Vagina (tissue), 2 donors: ENCODE results near the gene STX16. TPM values are rescaled to one million over a fixed set of nuclear protein-coding genes. Genes with fewer than 3 reads are reported as not detected.

Experiments used
- DNase-seq, 2 donors: peaks; one replicate each; pipeline ENCODE4 v3.0.0-alpha.2; 2017; ENCODE audit errors: extremely low spot score in 2 of 2
- H3K27ac ChIP-seq: fragments of 200-600 bp; sonication (generic); one replicate; pipeline ENCODE4 v1.5.1; 2019
- H3K27me3 ChIP-seq: fragments of 200-600 bp; sonication (generic); one replicate; pipeline ENCODE4 v1.5.1; 2019
- H3K36me3 ChIP-seq, 2 donors: fragments of 200-600 bp; sonication (generic); one replicate each; pipeline ENCODE4 v1.5.1; 2017 to 2019
- H3K4me1 ChIP-seq: fragments of 200-600 bp; sonication (generic); one replicate; pipeline ENCODE4 v1.5.1; 2019
- H3K4me3 ChIP-seq, 2 donors: fragments of 200-600 bp; sonication (generic); 1 replicate in 1 of 2; 2 replicates in 1 of 2; pipeline ENCODE4 v1.5.1; 2016 to 2019
- H3K9me3 ChIP-seq: fragments of 200-600 bp; sonication (generic); one replicate; pipeline ENCODE4 v1.5.1; 2019
- POLR2A ChIP-seq, 2 donors: fragments of 450-650 bp; IDR thresholded peaks; one replicate each; pipeline ENCODE4 v1.6.1; 2017; ENCODE audit warnings: antibody characterized with exemption in 2 of 2, mild to moderate bottlenecking in 2 of 2, moderate library complexity in 2 of 2
- POLR2AphosphoS5 ChIP-seq, 2 donors: sonication (generic); formaldehyde crosslinking; IDR thresholded peaks; one replicate each; pipeline ENCODE4 v1.9.0; 2017; ENCODE audit warnings: antibody characterized with exemption in 2 of 2, mild to moderate bottlenecking in 2 of 2, low read depth in 1 of 2; ENCODE audit not compliant: insufficient read depth in 1 of 2
- intact Hi-C: fragments of 100-400 bp; cut with DNase I; formaldehyde crosslinking; loops from one replicate; pipeline ENCODE4 v1.15.1; 2023
- total RNA-seq: library from RNA; depleted of rRNA; stranded (reverse); fragments of >200 nt; gene quantifications from one replicate; pipeline ENCODE4 v1.2.3, GENCODE V29; 2016
- TF ChIP-seq, protein P1 (sequence below), 3 experiments: fragments of 450-650 bp in 2 of 3; fragments of 200-600 bp in 1 of 3; sonication (generic) in 1 of 3; IDR thresholded peaks; one replicate each; pipeline ENCODE4 v1.5.1; 2017 to 2019; ENCODE audit warnings: antibody characterized with exemption in 3 of 3, mild to moderate bottlenecking in 2 of 3, moderate library complexity in 2 of 3

Gene STX16
- total RNA-seq, 1 donor from 2014 or later = 49.4 TPM

GRCh38 chr20:58627212-58628072, 23.6 kb upstream of the STX16 start:
- no peak for DNase-seq

DNA sequence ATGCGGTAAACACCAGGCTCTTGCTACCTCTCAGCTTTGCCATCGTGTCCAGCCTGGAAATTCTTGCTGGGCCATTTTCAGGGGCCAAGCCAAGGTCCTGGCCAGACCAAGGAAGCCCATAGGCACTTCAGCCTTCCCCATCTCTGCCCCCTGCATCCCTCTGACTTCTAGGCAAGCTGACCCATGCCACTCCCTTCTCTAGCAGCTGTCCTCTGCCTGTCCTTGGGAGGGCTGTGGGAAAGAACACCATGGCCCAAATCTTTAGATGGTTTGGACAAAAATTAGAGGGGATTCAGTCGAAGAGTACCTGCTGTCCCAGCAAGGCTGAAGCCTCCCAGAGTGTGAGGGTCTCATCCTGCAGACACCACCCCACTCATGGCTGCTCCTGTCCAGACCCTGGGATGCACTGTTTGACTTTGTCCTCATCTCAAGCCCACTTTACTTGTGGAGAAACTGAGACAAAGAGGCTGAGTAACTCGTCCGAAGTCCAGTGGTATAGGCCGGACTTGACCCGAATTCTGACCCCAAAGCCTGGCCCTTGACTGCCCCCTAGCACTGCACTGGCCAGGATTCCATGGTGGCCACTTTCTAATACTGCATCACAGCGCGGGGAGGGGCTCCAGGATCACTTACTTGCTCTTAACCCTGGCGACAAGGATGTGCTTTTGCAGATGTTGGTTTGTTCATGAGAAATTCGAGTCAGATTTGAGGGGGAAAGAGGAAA, 22.4 kb upstream of the STX16 start:
- Histone ChIP-seq H3K9me3 (no peaks in the 10 kb centered on the region), H3K36me3 (no peaks in the 10 kb centered on the region), H3K27me3 (no peaks in the 10 kb centered on the region), H3K4me3 (no peak overlapping the region), H3K4me1 (peaks cover 10% of the 10 kb centered on the region), H3K27ac (no peak overlapping the region)
- intact Hi-C loops = no loop called here
- DNase-seq = no peak
- TF ChIP-seq POLR2A (IDR thresholded peaks at IDR 0.05) = no peak
- TF ChIP-seq POLR2AphosphoS5 (IDR thresholded peaks at IDR 0.05; ENCODE audit: insufficient read depth in 1 of 2, low read depth in 1 of 2) = no peak
- TF ChIP-seq, protein P1, sequence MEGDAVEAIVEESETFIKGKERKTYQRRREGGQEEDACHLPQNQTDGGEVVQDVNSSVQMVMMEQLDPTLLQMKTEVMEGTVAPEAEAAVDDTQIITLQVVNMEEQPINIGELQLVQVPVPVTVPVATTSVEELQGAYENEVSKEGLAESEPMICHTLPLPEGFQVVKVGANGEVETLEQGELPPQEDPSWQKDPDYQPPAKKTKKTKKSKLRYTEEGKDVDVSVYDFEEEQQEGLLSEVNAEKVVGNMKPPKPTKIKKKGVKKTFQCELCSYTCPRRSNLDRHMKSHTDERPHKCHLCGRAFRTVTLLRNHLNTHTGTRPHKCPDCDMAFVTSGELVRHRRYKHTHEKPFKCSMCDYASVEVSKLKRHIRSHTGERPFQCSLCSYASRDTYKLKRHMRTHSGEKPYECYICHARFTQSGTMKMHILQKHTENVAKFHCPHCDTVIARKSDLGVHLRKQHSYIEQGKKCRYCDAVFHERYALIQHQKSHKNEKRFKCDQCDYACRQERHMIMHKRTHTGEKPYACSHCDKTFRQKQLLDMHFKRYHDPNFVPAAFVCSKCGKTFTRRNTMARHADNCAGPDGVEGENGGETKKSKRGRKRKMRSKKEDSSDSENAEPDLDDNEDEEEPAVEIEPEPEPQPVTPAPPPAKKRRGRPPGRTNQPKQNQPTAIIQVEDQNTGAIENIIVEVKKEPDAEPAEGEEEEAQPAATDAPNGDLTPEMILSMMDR (IDR thresholded peaks at IDR 0.05) = no peak

More at GRCh38 chr20:58627212-58628072, 23.6 kb upstream of the STX16 start:
- intact Hi-C loops = no loop called here
- Histone ChIP-seq H3K4me3 (no peak overlapping the region), H3K4me1 (peaks cover 14% of the 10 kb centered on the region), H3K27me3 (no peaks in the 10 kb centered on the region), H3K9me3 (no peaks in the 10 kb centered on the region), H3K36me3 (no peaks in the 10 kb centered on the region), H3K27ac (no peak overlapping the region)
- TF ChIP-seq POLR2A (IDR thresholded peaks at IDR 0.05) (no peak), POLR2AphosphoS5 (IDR thresholded peaks at IDR 0.05; ENCODE audit: insufficient read depth in 1 of 2, low read depth in 1 of 2) (no peak)
- TF ChIP-seq, protein P1 (IDR thresholded peaks at IDR 0.05) = no peak

DNA sequence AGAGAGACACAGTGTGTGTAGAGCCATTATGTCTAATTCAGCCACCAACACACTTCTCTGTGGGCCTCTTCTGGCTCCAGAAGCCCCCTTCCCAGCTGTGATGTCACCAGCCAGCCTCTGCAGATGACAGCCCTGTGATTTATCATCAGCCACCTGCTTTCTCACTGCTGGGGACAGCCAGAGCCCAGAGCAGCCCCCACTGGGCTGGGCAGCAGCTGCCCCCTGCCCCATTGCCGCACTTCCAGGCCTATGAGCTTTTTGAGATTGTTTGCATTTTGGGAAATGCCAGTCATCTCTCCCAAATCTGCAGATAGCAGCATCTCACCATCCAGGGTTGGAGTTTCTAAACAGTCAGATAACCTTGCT, 21.9 kb upstream of the STX16 start:
- H3K27ac ChIP-seq = no peak overlapping the region
- H3K27me3 ChIP-seq = no peaks in the 10 kb centered on the region
- TF ChIP-seq, protein P1 (IDR thresholded peaks at IDR 0.05) = no peak
- no peak for TF ChIP-seq POLR2A (IDR thresholded peaks at IDR 0.05)
- TF ChIP-seq POLR2AphosphoS5 (IDR thresholded peaks at IDR 0.05; ENCODE audit: insufficient read depth in 1 of 2, low read depth in 1 of 2) = no peak
- H3K4me3 ChIP-seq = no peak overlapping the region
- peaks cover 5% of the 10 kb centered on the region for H3K4me1 ChIP-seq
- no peaks in the 10 kb centered on the region for H3K9me3 ChIP-seq
- no peak for DNase-seq
- intact Hi-C loops = no loop called here
- no peaks in the 10 kb centered on the region for H3K36me3 ChIP-seq

DNA sequence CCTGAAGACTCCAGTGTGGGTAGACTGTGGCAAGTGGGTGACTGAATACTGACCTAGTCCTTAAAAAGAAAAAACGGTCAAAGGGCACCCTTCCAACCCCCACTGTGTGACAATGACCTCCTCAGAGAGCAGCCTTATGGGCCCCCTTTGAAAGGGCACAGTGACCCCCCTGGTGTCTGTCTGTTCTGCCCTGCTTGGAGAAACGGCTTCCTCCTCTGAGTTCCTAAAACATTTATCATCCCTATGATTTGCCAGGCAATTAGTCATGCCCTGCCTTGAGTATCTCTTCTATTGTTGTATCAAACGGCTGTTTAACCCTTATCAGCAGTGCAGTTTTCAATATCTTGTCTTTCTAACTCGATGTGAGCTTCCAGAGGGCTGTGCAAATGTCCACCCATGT, 21.0 kb upstream of the STX16 start:
- DNase-seq = no peak
- TF ChIP-seq, protein P1 (IDR thresholded peaks at IDR 0.05) = no peak
- TF ChIP-seq POLR2AphosphoS5 (IDR thresholded peaks at IDR 0.05; ENCODE audit: insufficient read depth in 1 of 2, low read depth in 1 of 2) = no peak
- no peak for TF ChIP-seq POLR2A (IDR thresholded peaks at IDR 0.05)
- no peaks in the 10 kb centered on the region for H3K36me3 ChIP-seq
- no peak overlapping the region for H3K4me3 ChIP-seq
- H3K27me3 ChIP-seq = no peaks in the 10 kb centered on the region
- intact Hi-C loops = no loop called here
- no peaks in the 10 kb centered on the region for H3K9me3 ChIP-seq
- H3K27ac ChIP-seq = no peak overlapping the region
- H3K4me1 ChIP-seq = no peaks in the 10 kb centered on the region
